ENCODE results near the gene CDK6. TPM values are rescaled to one million over a fixed set of nuclear protein-coding genes. Genes with fewer than 3 reads are reported as not detected.

CDK6 gene
- total RNA-seq, 4 donors from 2014 or later: 1.2 to 6.9 (median 2.6) TPM

GRCh38 chr7:92799446-92800211 is 36.7 kb downstream of the CDK6 start:
- in situ Hi-C loops (cut with MboI; ENCODE audit: low sequenced_read_pairs in 4 of 4) (no loop called here), intact Hi-C loops (cut with DNase I; ENCODE audit: low total_unique reads) (no loop called here)
- Histone ChIP-seq H3K27me3 (no peaks in the 10 kb centered on the region), H3K27ac (no peak overlapping the region), H3K4me1 (peaks cover 0 to 8% of the 10 kb centered on the region in 2 donors), H3K9me3 (no peaks in the 10 kb centered on the region), H3K36me3 (no peaks in the 10 kb centered on the region), H3K4me3 (no peak overlapping the region)
- no peak for TF ChIP-seq CTCF (IDR thresholded peaks at IDR 0.05 in 4 of 5, conservative IDR thresholded peaks at IDR 0.05 in 1 of 5)
- no peak for TF ChIP-seq POLR2A (IDR thresholded peaks at IDR 0.05)
- ATAC-seq (no peak), DNase-seq (no peak)

DNA sequence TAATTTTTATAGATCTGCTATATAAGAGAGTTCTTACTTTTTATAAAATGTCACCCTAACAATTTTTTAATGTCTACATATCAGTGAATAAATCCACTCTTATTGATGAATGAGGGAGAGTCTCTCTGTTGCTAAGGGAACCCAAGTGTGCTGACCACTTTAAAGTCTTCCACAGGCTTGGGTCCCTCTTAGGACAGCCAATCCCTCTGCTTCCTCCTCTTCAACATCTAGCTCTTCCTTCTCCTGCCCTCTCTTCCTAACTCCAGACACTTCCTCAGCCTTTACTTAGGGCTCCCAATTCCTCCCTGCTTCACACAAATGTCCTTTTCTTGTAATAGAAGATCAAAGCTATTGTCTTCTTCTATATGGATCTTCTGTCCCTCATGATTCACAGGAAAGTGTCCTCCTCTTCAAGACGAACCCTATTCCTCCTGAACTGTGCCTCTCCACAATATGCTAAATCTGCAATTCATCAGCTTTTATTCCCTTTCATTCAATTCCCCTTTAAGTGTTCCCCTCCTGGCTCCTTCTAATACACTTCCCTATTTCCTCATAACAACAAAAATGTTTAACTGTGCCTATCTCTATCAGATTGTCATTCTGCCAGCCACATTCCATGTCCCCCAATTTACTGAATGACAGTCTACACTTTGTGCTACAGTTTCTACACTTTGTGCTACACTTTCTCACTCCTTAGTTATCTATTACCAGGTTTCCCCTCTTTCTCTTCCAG is 37.7 kb downstream of the CDK6 start:
- Histone ChIP-seq H3K4me1 (peaks cover 0 to 11% of the 10 kb centered on the region in 2 donors), H3K9me3 (no peaks in the 10 kb centered on the region), H3K27ac (no peak overlapping the region), H3K36me3 (no peaks in the 10 kb centered on the region), H3K4me3 (no peak overlapping the region), H3K27me3 (no peaks in the 10 kb centered on the region)
- intact Hi-C loops (cut with DNase I; ENCODE audit: low total_unique reads) (no loop called here), in situ Hi-C loops (cut with MboI; ENCODE audit: low sequenced_read_pairs in 4 of 4) (no loop called here)
- DNase-seq: no peak
- ATAC-seq: no peak
- TF ChIP-seq POLR2A (IDR thresholded peaks at IDR 0.05) (no peak), CTCF (IDR thresholded peaks at IDR 0.05 in 4 of 5, conservative IDR thresholded peaks at IDR 0.05 in 1 of 5) (no peak)

GRCh38 chr7:92797693-92798092 is 38.7 kb downstream of the CDK6 start:
- ATAC-seq: no peak
- no peaks in the 10 kb centered on the region for H3K36me3 ChIP-seq
- H3K4me3 ChIP-seq: no peak overlapping the region
- no peak for DNase-seq
- H3K4me1 ChIP-seq: peaks cover 0 to 11% of the 10 kb centered on the region in 2 donors
- TF ChIP-seq POLR2A (IDR thresholded peaks at IDR 0.05) (no peak), CTCF (IDR thresholded peaks at IDR 0.05 in 4 of 5, conservative IDR thresholded peaks at IDR 0.05 in 1 of 5) (no peak)
- H3K27ac ChIP-seq: no peak overlapping the region
- H3K9me3 ChIP-seq: no peaks in the 10 kb centered on the region
- intact Hi-C loops (cut with DNase I; ENCODE audit: low total_unique reads): no loop called here
- no peaks in the 10 kb centered on the region for H3K27me3 ChIP-seq
- in situ Hi-C loops (cut with MboI; ENCODE audit: low sequenced_read_pairs in 4 of 4): no loop called here

- DNase-seq (no peak), ATAC-seq (no peak)
- Histone ChIP-seq H3K4me1 (peaks cover 0 to 11% of the 10 kb centered on the region in 2 donors), H3K27me3 (no peaks in the 10 kb centered on the region), H3K9me3 (no peaks in the 10 kb centered on the region), H3K36me3 (no peaks in the 10 kb centered on the region), H3K4me3 (no peak overlapping the region), H3K27ac (no peak overlapping the region)
- intact Hi-C loops (cut with DNase I; ENCODE audit: low total_unique reads) (no loop called here), in situ Hi-C loops (cut with MboI; ENCODE audit: low sequenced_read_pairs in 4 of 4) (no loop called here)
- TF ChIP-seq POLR2A (IDR thresholded peaks at IDR 0.05) (no peak), CTCF (IDR thresholded peaks at IDR 0.05 in 4 of 5, conservative IDR thresholded peaks at IDR 0.05 in 1 of 5) (no peak)
Measured at GRCh38 chr7:92797284-92797683, 39.1 kb downstream of the CDK6 start.
